ENCODE data around the gene ENKD1. TPM values are rescaled to one million over a fixed set of nuclear protein-coding genes. Genes with fewer than 3 reads are reported as not detected.

Gene ENKD1
- total and polyA plus RNA-seq, 2 of the 13 experiments (the other 11 are each of a cell fraction or from before 2014, with no cell fraction given), result 10.8 to 20.8 TPM

DNA sequence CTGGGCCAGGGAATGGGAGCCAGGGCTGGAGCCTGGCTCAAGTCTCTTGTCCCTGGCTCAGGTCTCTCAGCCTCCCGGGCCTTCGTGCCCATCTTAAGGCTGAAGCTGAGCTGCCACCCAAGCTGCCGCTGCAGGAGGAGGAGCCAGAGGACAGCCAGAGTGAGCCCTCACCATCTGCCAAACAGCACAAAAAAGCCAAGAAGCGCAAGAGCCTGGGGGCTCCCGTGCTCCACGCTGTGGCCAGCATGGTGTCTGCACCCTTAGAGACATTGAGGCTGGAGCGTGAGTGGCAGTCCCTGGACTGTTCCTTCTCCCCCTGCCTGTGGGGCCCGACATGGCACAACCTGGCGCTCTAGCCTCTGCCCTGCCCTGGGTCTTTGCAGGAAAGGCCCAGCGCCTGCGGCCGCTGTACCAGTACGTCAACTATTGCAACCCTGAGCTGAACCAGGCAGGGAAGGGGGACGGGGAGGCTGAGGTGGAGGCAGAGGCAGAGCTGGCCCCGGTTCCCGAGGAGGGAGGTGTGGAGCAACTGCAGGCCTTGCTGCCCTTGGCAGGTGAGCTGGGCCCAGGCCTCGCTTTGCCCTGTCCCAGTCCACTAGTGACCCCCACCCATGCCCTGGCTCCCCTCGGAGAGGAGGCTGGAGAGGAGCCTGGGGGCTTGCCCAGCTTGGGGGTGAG lies 1.4 kb upstream of the ENKD1 start (continued):
- TF ChIP-seq, protein P1, sequence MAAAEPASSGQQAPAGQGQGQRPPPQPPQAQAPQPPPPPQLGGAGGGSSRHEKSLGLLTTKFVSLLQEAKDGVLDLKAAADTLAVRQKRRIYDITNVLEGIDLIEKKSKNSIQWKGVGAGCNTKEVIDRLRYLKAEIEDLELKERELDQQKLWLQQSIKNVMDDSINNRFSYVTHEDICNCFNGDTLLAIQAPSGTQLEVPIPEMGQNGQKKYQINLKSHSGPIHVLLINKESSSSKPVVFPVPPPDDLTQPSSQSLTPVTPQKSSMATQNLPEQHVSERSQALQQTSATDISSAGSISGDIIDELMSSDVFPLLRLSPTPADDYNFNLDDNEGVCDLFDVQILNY (CRISPR knock-in tag; conservative IDR thresholded peaks at IDR 0.05), result no peak
- TF ChIP-seq ZNF335 (CRISPR knock-in tag; IDR thresholded peaks at IDR 0.05) (no peak), NAIF1 (CRISPR knock-in tag; IDR thresholded peaks at IDR 0.05; ENCODE audit: borderline replicate concordance) (no peak), SMARCC2 (IDR thresholded peaks at IDR 0.05) (no peak), KDM5B (CRISPR knock-in tag; IDR thresholded peaks at IDR 0.05; ENCODE audit: borderline replicate concordance) (peak; percentile 20), ZNF225 (CRISPR knock-in tag; IDR thresholded peaks at IDR 0.05) (no peak; the same call in 1 of the 2 replicates), KIAA2018 (CRISPR knock-in tag; IDR thresholded peaks at IDR 0.05; ENCODE audit: borderline replicate concordance) (no peak)
- TF ChIP-seq, protein P2, sequence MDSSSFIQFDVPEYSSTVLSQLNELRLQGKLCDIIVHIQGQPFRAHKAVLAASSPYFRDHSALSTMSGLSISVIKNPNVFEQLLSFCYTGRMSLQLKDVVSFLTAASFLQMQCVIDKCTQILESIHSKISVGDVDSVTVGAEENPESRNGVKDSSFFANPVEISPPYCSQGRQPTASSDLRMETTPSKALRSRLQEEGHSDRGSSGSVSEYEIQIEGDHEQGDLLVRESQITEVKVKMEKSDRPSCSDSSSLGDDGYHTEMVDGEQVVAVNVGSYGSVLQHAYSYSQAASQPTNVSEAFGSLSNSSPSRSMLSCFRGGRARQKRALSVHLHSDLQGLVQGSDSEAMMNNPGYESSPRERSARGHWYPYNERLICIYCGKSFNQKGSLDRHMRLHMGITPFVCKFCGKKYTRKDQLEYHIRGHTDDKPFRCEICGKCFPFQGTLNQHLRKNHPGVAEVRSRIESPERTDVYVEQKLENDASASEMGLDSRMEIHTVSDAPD (CRISPR knock-in tag; IDR thresholded peaks at IDR 0.05), result 0 out of 2 replicates have a peak, but pooled peaks have one; percentile 30
- TF ChIP-seq, protein P3, sequence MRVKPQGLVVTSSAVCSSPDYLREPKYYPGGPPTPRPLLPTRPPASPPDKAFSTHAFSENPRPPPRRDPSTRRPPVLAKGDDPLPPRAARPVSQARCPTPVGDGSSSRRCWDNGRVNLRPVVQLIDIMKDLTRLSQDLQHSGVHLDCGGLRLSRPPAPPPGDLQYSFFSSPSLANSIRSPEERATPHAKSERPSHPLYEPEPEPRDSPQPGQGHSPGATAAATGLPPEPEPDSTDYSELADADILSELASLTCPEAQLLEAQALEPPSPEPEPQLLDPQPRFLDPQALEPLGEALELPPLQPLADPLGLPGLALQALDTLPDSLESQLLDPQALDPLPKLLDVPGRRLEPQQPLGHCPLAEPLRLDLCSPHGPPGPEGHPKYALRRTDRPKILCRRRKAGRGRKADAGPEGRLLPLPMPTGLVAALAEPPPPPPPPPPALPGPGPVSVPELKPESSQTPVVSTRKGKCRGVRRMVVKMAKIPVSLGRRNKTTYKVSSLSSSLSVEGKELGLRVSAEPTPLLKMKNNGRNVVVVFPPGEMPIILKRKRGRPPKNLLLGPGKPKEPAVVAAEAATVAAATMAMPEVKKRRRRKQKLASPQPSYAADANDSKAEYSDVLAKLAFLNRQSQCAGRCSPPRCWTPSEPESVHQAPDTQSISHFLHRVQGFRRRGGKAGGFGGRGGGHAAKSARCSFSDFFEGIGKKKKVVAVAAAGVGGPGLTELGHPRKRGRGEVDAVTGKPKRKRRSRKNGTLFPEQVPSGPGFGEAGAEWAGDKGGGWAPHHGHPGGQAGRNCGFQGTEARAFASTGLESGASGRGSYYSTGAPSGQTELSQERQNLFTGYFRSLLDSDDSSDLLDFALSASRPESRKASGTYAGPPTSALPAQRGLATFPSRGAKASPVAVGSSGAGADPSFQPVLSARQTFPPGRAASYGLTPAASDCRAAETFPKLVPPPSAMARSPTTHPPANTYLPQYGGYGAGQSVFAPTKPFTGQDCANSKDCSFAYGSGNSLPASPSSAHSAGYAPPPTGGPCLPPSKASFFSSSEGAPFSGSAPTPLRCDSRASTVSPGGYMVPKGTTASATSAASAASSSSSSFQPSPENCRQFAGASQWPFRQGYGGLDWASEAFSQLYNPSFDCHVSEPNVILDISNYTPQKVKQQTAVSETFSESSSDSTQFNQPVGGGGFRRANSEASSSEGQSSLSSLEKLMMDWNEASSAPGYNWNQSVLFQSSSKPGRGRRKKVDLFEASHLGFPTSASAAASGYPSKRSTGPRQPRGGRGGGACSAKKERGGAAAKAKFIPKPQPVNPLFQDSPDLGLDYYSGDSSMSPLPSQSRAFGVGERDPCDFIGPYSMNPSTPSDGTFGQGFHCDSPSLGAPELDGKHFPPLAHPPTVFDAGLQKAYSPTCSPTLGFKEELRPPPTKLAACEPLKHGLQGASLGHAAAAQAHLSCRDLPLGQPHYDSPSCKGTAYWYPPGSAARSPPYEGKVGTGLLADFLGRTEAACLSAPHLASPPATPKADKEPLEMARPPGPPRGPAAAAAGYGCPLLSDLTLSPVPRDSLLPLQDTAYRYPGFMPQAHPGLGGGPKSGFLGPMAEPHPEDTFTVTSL (CRISPR knock-in tag; IDR thresholded peaks at IDR 0.05; ENCODE audit: borderline replicate concordance), result no peak
- TF ChIP-seq, protein P4, sequence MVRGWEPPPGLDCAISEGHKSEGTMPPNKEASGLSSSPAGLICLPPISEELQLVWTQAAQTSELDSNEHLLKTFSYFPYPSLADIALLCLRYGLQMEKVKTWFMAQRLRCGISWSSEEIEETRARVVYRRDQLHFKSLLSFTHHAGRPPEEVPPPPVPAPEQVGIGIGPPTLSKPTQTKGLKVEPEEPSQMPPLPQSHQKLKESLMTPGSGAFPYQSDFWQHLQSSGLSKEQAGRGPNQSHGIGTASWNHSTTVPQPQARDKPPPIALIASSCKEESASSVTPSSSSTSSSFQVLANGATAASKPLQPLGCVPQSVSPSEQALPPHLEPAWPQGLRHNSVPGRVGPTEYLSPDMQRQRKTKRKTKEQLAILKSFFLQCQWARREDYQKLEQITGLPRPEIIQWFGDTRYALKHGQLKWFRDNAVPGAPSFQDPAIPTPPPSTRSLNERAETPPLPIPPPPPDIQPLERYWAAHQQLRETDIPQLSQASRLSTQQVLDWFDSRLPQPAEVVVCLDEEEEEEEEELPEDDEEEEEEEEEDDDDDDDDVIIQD (CRISPR knock-in tag; IDR thresholded peaks at IDR 0.05; ENCODE audit: low read depth), result peak; percentile 64; the same call in 1 of the 2 replicates

Data from HepG2 (cell line).